HCT116 (cell line): ENCODE data around the gene LTBP1. TPM values are rescaled to one million over a fixed set of nuclear protein-coding genes. Genes with fewer than 3 reads are reported as not detected.

ENCODE experiments used
- ATAC-seq: fragments of 200-7000 bp; cut with Tn5 transposase; 2 replicates; pipeline ENCODE4 v1.9.1; 2020; ENCODE audit warnings: mild to moderate bottlenecking, moderate library complexity
- BruUV-seq: library from RNA; stranded (reverse); fragments of 400-500 nt; replicated peaks from 2 replicates; lab custom pipeline; 2021; lab: Mats Ljungman, UMichigan
- CTCF ChIA-PET: fragments of 300-600 bp; sonication (Branson Sonifier 250); formaldehyde crosslinking; loops from one replicate; lab custom pipeline; 2021; ENCODE audit warnings: antibody characterized with exemption; lab: Charles Lee
- POLR2A ChIA-PET: fragments of 300-600, 350-600 bp; sonication (Branson Sonifier 250); formaldehyde crosslinking; loops from one replicate; lab custom pipeline; 2021; ENCODE audit warnings: antibody characterized with exemption; lab: Charles Lee
- RAD21 ChIA-PET, 2 experiments: fragments of 300-600 bp; sonication (Branson Sonifier 250); formaldehyde crosslinking; loops; one replicate each; lab custom pipeline; 2023; ENCODE audit warnings: low total read pairs in 2 of 2; ENCODE audit not compliant: uncharacterized antibody in 2 of 2, unreplicated experiment in 2 of 2, low non-redundant PET in 1 of 2; lab: Charles Lee
- DNase-seq: peaks from one replicate; pipeline ENCODE4 v3.0.0-alpha.2; 2010; ENCODE audit warnings: low read depth, low spot score
- H2AFZ ChIP-seq: fragments of 200-600 bp; shearing (Covaris generic), sonication (generic); 2 replicates; pipeline ENCODE4 v1.6.1; 2017; ENCODE audit warnings: low read depth, mixed run types, mixed read lengths, antibody characterized with exemption, low read length; ENCODE audit not compliant: poor library complexity, severe bottlenecking
- H3K27ac ChIP-seq: 2 replicates; pipeline ENCODE4 v1.5.1; 2012; ENCODE audit warnings: low read depth, low read length
- H3K27me3 ChIP-seq: fragments of 200-600 bp; sonication (generic); 2 replicates; pipeline ENCODE4 v1.6.1; 2016; ENCODE audit warnings: mixed run types, low read length, mixed read lengths; ENCODE audit not compliant: insufficient read depth
- H3K36me3 ChIP-seq, 2 experiments: fragments of 200-500 bp in 1 of 2; fragments of 200-600 bp in 1 of 2; sonication (Bioruptor generic) in 1 of 2; sonication (generic) in 1 of 2; 2 replicates each; pipeline versions ENCODE4 v1.5.1 to v1.6.1; 2014 to 2016; ENCODE audit warnings: low read length in 2 of 2, inconsistent platforms in 1 of 2, mixed read lengths in 1 of 2, mixed run types in 1 of 2; ENCODE audit not compliant: insufficient read depth in 2 of 2, control insufficient read depth in 1 of 2
- H3K4me1 ChIP-seq, 2 experiments: fragments of 200-600 bp in 1 of 2; sonication (generic) in 1 of 2; 2 replicates each; pipeline versions ENCODE4 v1.5.1 to v1.6.1; 2012 to 2017; ENCODE audit warnings: low read length in 2 of 2, inconsistent platforms in 1 of 2, mild to moderate bottlenecking in 1 of 2, mixed read lengths in 1 of 2, mixed run types in 1 of 2, moderate library complexity in 1 of 2; ENCODE audit not compliant: insufficient read depth in 2 of 2, control insufficient read depth in 1 of 2
- H3K4me2 ChIP-seq: fragments of 200-600 bp; sonication (generic); 2 replicates; pipeline ENCODE4 v1.6.1; 2017; ENCODE audit warnings: mixed run types, low read length, mixed read lengths
- H3K4me3 ChIP-seq, 2 experiments: fragments of 200-600 bp in 1 of 2; sonication (generic) in 1 of 2; replicated peaks in 1 of 2; 2 replicates each; pipeline ENCODE4 v1.5.1; 2011 to 2016; ENCODE audit warnings: low read length in 2 of 2, control low read depth in 1 of 2, low read depth in 1 of 2, mild to moderate bottlenecking in 1 of 2, mixed read lengths in 1 of 2, mixed run types in 1 of 2
- H3K79me2 ChIP-seq: fragments of 200-600 bp; sonication (generic); 2 replicates; pipeline ENCODE4 v1.6.1; 2017; ENCODE audit warnings: mild to moderate bottlenecking, mixed run types, low read length, moderate library complexity, mixed read lengths; ENCODE audit not compliant: insufficient read depth
- H3K9ac ChIP-seq: fragments of 200-600 bp; sonication (generic); 2 replicates; pipeline ENCODE4 v1.6.1; 2016; ENCODE audit warnings: low read length, mixed read lengths
- H3K9me2 ChIP-seq: fragments of 200-600 bp; sonication (generic), shearing (Covaris generic); 2 replicates; pipeline ENCODE4 v1.6.1; 2017; ENCODE audit warnings: mixed run types, mild to moderate bottlenecking, moderate library complexity; ENCODE audit not compliant: insufficient read depth
- H3K9me3 ChIP-seq, 2 experiments: fragments of 200-500 bp in 1 of 2; fragments of 200-600 bp in 1 of 2; sonication (Bioruptor generic) in 1 of 2; sonication (generic) in 1 of 2; 2 replicates each; pipeline ENCODE4 v1.6.1; 2014 to 2017; ENCODE audit warnings: low read length in 2 of 2, mixed read lengths in 2 of 2, inconsistent platforms in 1 of 2, low read depth in 1 of 2, mild to moderate bottlenecking in 1 of 2, mixed run types in 1 of 2, moderate library complexity in 1 of 2; ENCODE audit not compliant: control insufficient read depth in 1 of 2, insufficient read depth in 1 of 2
- H4K20me1 ChIP-seq: fragments of 200-600 bp; sonication (generic), shearing (Covaris generic); 2 replicates; pipeline ENCODE4 v1.6.1; 2017; ENCODE audit warnings: mixed run types, mild to moderate bottlenecking, moderate library complexity; ENCODE audit not compliant: insufficient read depth
- ATF3 ChIP-seq: IDR thresholded peaks from 2 replicates; pipeline ENCODE4 v1.6.1; 2012
- CEBPB ChIP-seq: IDR thresholded peaks from 2 replicates; pipeline ENCODE4 v1.6.1; 2012; ENCODE audit warnings: low read depth
- CTCF ChIP-seq, 3 experiments: fragments of 200-600 bp in 1 of 3; sonication (generic) in 1 of 3; IDR thresholded peaks in 2 of 3; conservative IDR thresholded peaks in 1 of 3; 2 replicates each; pipeline ENCODE4 v1.5.1; 2012 to 2017; ENCODE audit warnings: low read depth in 2 of 3, low read length in 2 of 3, antibody characterized with exemption in 1 of 3, borderline replicate concordance in 1 of 3, control low read depth in 1 of 3, mild to moderate bottlenecking in 1 of 3, mixed read lengths in 1 of 3, mixed run types in 1 of 3, moderate library complexity in 1 of 3; ENCODE audit not compliant: insufficient read depth in 1 of 3
- EGR1 ChIP-seq: IDR thresholded peaks from 2 replicates; pipeline ENCODE4 v1.6.1; 2012; ENCODE audit warnings: low read depth
- ELF1 ChIP-seq: IDR thresholded peaks from 2 replicates; pipeline ENCODE4 v1.6.1; 2012; ENCODE audit warnings: low read depth, borderline replicate concordance
- EZH2phosphoT487 ChIP-seq: fragments of 200-600 bp; IDR thresholded peaks from 2 replicates; pipeline ENCODE4 v1.6.1; 2018; ENCODE audit warnings: antibody characterized with exemption, borderline replicate concordance
- MAX ChIP-seq: IDR thresholded peaks from 2 replicates; pipeline ENCODE4 v1.6.1; 2012
- POLR2A ChIP-seq: IDR thresholded peaks from 2 replicates; pipeline ENCODE4 v1.7.0; 2011; ENCODE audit warnings: borderline replicate concordance; ENCODE audit not compliant: insufficient read depth, insufficient read length; ENCODE audit errors: extremely low read depth
- RAD21 ChIP-seq: IDR thresholded peaks from 2 replicates; pipeline ENCODE4 v1.6.1; 2012; ENCODE audit warnings: low read depth, mild to moderate bottlenecking
- SIN3A ChIP-seq: IDR thresholded peaks from 2 replicates; pipeline ENCODE4 v1.6.1; 2012; ENCODE audit warnings: low read depth
- TCF7L2 ChIP-seq: IDR thresholded peaks from 2 replicates; pipeline ENCODE4 v1.7.0; 2011; ENCODE audit warnings: borderline replicate concordance, inconsistent platforms; ENCODE audit not compliant: insufficient read depth, insufficient read length; ENCODE audit errors: extremely low read depth
- YY1 ChIP-seq: IDR thresholded peaks from 2 replicates; pipeline ENCODE4 v1.6.1; 2011; ENCODE audit warnings: low read length, low read depth, moderate library complexity, mild to moderate bottlenecking; ENCODE audit not compliant: insufficient replicate concordance; ENCODE audit errors: extremely low read depth
- ZBTB33 ChIP-seq: IDR thresholded peaks from 2 replicates; pipeline ENCODE4 v1.6.1; 2011; ENCODE audit warnings: mild to moderate bottlenecking, low read length, moderate library complexity; ENCODE audit not compliant: insufficient replicate concordance; ENCODE audit errors: extremely low read depth
- intact Hi-C: fragments of 100-400 bp; cut with micrococcal nuclease; formaldehyde crosslinking; loops from 2 replicates; pipeline ENCODE4 v1.10.0; 2022
- total RNA-seq: library from RNA; stranded (reverse); gene quantifications from one replicate; pipeline ENCODE4 v1.2.1, GENCODE V29; 2021; ENCODE audit not compliant: unreplicated experiment

Gene LTBP1
- total RNA-seq, 1 experiment from 2014 or later: 5.1 TPM

- Histone ChIP-seq H3K9me3 (no peaks in the 10 kb centered on the region), H3K27ac (no peak overlapping the region), H3K9me2 (no peaks in the 10 kb centered on the region), H3K27me3 (no peaks in the 10 kb centered on the region), H3K4me1 (no peaks in the 10 kb centered on the region), H3K9ac (no peak overlapping the region), H2AFZ (no peak overlapping the region), H3K36me3 (no peaks in the 10 kb centered on the region), H3K79me2 (no peaks in the 10 kb centered on the region), H4K20me1 (no peaks in the 10 kb centered on the region), H3K4me2 (no peak overlapping the region), H3K4me3 (no peak overlapping the region)
- ATAC-seq: no peak
- TF ChIP-seq YY1 (no peak), ATF3 (no peak)
- intact Hi-C loops: no loop called here
- DNase-seq: no peak
- ChIA-PET RAD21 (no interaction called here), CTCF (no interaction called here), POLR2A (no interaction called here)
- BruUV-seq: no TSS peak
Observed at GRCh38 chr2:33000986-33001385, 54.2 kb downstream of the LTBP1 start.

- Histone ChIP-seq H3K9me2 (no peaks in the 10 kb centered on the region), H3K9me3 (no peaks in the 10 kb centered on the region), H4K20me1 (no peaks in the 10 kb centered on the region), H3K79me2 (no peaks in the 10 kb centered on the region), H3K36me3 (no peaks in the 10 kb centered on the region), H3K4me3 (no peak overlapping the region), H3K9ac (no peak overlapping the region), H3K4me1 (no peaks in the 10 kb centered on the region), H3K4me2 (no peak overlapping the region), H3K27ac (no peak overlapping the region), H3K27me3 (no peaks in the 10 kb centered on the region), H2AFZ (no peak overlapping the region)
- CTCF ChIA-PET: no interaction called here
- intact Hi-C loops: no loop called here
- RAD21 ChIA-PET: no interaction called here
- no peak for TF ChIP-seq TCF7L2
- TF ChIP-seq EGR1: no peak
- no peak for TF ChIP-seq ELF1
- TF ChIP-seq CTCF (IDR thresholded peaks at IDR 0.05 in 2 of 3, conservative IDR thresholded peaks at IDR 0.05 in 1 of 3; ENCODE audit: borderline replicate concordance in 1 of 3, insufficient read depth in 1 of 3, low read depth in 2 of 3, low read length in 2 of 3): no peak
- no peak for TF ChIP-seq ZBTB33
- no peak for TF ChIP-seq EZH2phosphoT487
- TF ChIP-seq ATF3: no peak
- TF ChIP-seq RAD21: no peak
- no peak for TF ChIP-seq SIN3A
- no peak for TF ChIP-seq CEBPB
- TF ChIP-seq MAX: no peak
- no peak for TF ChIP-seq POLR2A
- POLR2A ChIA-PET: no interaction called here
- BruUV-seq: no TSS peak
- no peak for ATAC-seq
- no peak for DNase-seq
Observed at GRCh38 chr2:33001823-33002222, 55.1 kb downstream of the LTBP1 start.
